Measurements from ENCODE around the gene PARD6B. TPM values are rescaled to one million over a fixed set of nuclear protein-coding genes. Genes with fewer than 3 reads are reported as not detected.

The PARD6B gene
- total and polyA plus RNA-seq, 2 of the 4 experiments (the other 2 are of a cell fraction) = 0.17 to 0.90 TPM

GRCh38 chr20:50724851-50725723 is 6.3 kb upstream of the PARD6B start:
- Histone ChIP-seq H2AK5ac (ENCODE audit: low read depth, low read length) (peak overlapping the region; percentile 91), H4K8ac (ENCODE audit: low read depth in 2 of 2, low read length in 2 of 2) (peak overlapping the region; percentile 75 to 83), H4K20me1 (ENCODE audit: insufficient read depth, low read length) (no peaks in the 10 kb centered on the region), H2BK5ac (ENCODE audit: low read depth, low read length, poor library complexity, severe bottlenecking) (peak overlapping the region; percentile 56), H2BK120ac (ENCODE audit: low read depth, low read length) (peak overlapping the region; percentile 82), H4K5ac (ENCODE audit: low read depth, low read length) (peak overlapping the region; percentile 40), H2AFZ (replicated peaks; ENCODE audit: low read length, poor library complexity) (peak overlapping the region; percentile 92), H2AK9ac (replicated peaks; ENCODE audit: low read depth, low read length, poor library complexity) (peak overlapping the region; percentile 78), H4K91ac (ENCODE audit: insufficient read depth, low read depth, low read length) (peak overlapping the region; percentile 73), H3K18ac (ENCODE audit: low read depth, low read length) (peak overlapping the region; percentile 52), H3K56ac (ENCODE audit: extremely low read depth, insufficient read depth, low read length) (peak overlapping the region; percentile 69), H3K9me3 (ENCODE audit: control insufficient read depth, insufficient read depth, low read length) (no peaks in the 10 kb centered on the region), H3K4me1 (ENCODE audit: control insufficient read depth, insufficient read depth, low read length) (peaks cover 13% of the 10 kb centered on the region), H3K79me1 (ENCODE audit: low read depth in 1 of 2, low read length in 2 of 2) (no peaks in the 10 kb centered on the region), H3K4me2 (ENCODE audit: low read depth, low read length) (peak overlapping the region; percentile 55), H3K23ac (ENCODE audit: low read depth, low read length) (peak overlapping the region; percentile 15; the same call in 1 of the 2 replicates), H3K4me3 (ENCODE audit: insufficient read depth, low read depth, low read length) (no peak overlapping the region), H3K14ac (replicated peaks; ENCODE audit: low read depth, low read length) (peak overlapping the region; percentile 82), H3K36me3 (ENCODE audit: control insufficient read depth, insufficient read depth, low read length) (no peaks in the 10 kb centered on the region), H2BK20ac (ENCODE audit: low read depth, low read length) (peak overlapping the region; percentile 88), H3K27ac (ENCODE audit: insufficient read depth, low read length) (peak overlapping the region; percentile 66), H3K27me3 (ENCODE audit: control insufficient read depth, insufficient read depth, low read length) (no peaks in the 10 kb centered on the region), H3K4ac (ENCODE audit: low read depth, low read length) (peak overlapping the region; percentile 80), H2BK15ac (ENCODE audit: low read depth, low read length) (peak overlapping the region; percentile 86), H3K9ac (ENCODE audit: low read depth, low read length) (peak overlapping the region; percentile 30), H3K9me1 (ENCODE audit: insufficient read depth, low read length) (peaks cover 24% of the 10 kb centered on the region)
- TF ChIP-seq FOS (IDR thresholded peaks at IDR 0.05; ENCODE audit: low read depth, low read length) (peak; percentile 85), USF2 (IDR thresholded peaks at IDR 0.05; ENCODE audit: low read depth, low read length) (no peak), BHLHE40 (IDR thresholded peaks at IDR 0.05; ENCODE audit: low read depth, low read length) (peak; percentile 67), RAD21 (IDR thresholded peaks at IDR 0.05; ENCODE audit: low read length) (peak; percentile 39), POLR2A (IDR thresholded peaks at IDR 0.05; ENCODE audit: low read depth, low read length) (no peak), MAFK (IDR thresholded peaks at IDR 0.05; ENCODE audit: low read depth, low read length) (no peak), MAZ (IDR thresholded peaks at IDR 0.05; ENCODE audit: borderline replicate concordance, low read depth, low read length) (peak; percentile 95), CTCF (conservative IDR thresholded peaks at IDR 0.05; ENCODE audit: low read depth, low read length) (no peak), CEBPB (IDR thresholded peaks at IDR 0.05; ENCODE audit: low read depth, low read length) (peak; percentile 1; the same call in 1 of the 2 replicates), MXI1 (IDR thresholded peaks at IDR 0.05; ENCODE audit: borderline replicate concordance, low read depth, low read length) (no peak)
- intact Hi-C loops (cut with micrococcal nuclease) (no loop called here), in situ Hi-C loops (cut with MboI; ENCODE audit: low sequenced_read_pairs) (no loop called here), dilution Hi-C loops (cut with HindIII; ENCODE audit: low sequenced_read_pairs, unreplicated experiment) (no loop called here)
- CTCF ChIA-PET = interaction anchor here (0.7 to 2.9 kb wide), 5 partner anchors 9 to 137 kb away, joined by 3 to 11 read pairs (median 4); no protein-coding TSS in a partner anchor
- BruUV-seq (replicated peaks) = no TSS peak
- POLR2A ChIA-PET (ENCODE audit: unreplicated experiment) = interaction anchor here (0.5 kb wide), 1 partner anchor 9 kb away, joined by 3 read pairs; no protein-coding TSS in a partner anchor
- peak; percentile 96 for DNase-seq
- peak; percentile 97 for ATAC-seq (ENCODE audit: low read depth)
- 27% methylated on average over 12 of the region's 14 CpGs; no CpG with 5 or more reads in 1 of the 2 experiments for WGBS, 2 experiments (ENCODE audit: extremely low coverage in 2 of 2, insufficient read length in 1 of 2)
